Type B pancreatic cell (in vitro differentiated cells): ENCODE data around the gene CLCN6. TPM values are rescaled to one million over a fixed set of nuclear protein-coding genes. Genes with fewer than 3 reads are reported as not detected.
A peak's percentile ranks its signal among the peaks of the same experiment; 100 is the strongest.

ENCODE experiments used
- DNase-seq: peaks from one replicate; pipeline ENCODE4 v3.0.0; 2021; ENCODE audit warnings: mixed read lengths; ENCODE audit not compliant: unreplicated experiment; ENCODE audit errors: extremely low spot score
- H3K27ac Mint-ChIP-seq: 2 replicates; pipeline ENCODE4 v1.8.0; 2021; ENCODE audit warnings: mild to moderate bottlenecking, mixed read lengths
- H3K27me3 Mint-ChIP-seq: 2 replicates; pipeline ENCODE4 v1.8.0; 2021; ENCODE audit warnings: mixed read lengths
- H3K36me3 Mint-ChIP-seq: 2 replicates; pipeline ENCODE4 v1.8.0; 2021; ENCODE audit warnings: mixed read lengths
- H3K4me1 Mint-ChIP-seq: one replicate; pipeline ENCODE4 v1.8.0; 2021; ENCODE audit warnings: mixed read lengths; ENCODE audit not compliant: unreplicated experiment
- H3K4me3 Mint-ChIP-seq: 2 replicates; pipeline ENCODE4 v1.8.0; 2021; ENCODE audit warnings: mild to moderate bottlenecking, mixed read lengths
- H3K9me3 Mint-ChIP-seq: 2 replicates; pipeline ENCODE4 v1.8.0; 2021; ENCODE audit warnings: mixed read lengths
- CTCF ChIP-seq: fragments of 200-600 bp; sonication (generic); conservative IDR thresholded peaks from 2 replicates; pipeline ENCODE4 v1.5.0; 2021; ENCODE audit warnings: antibody characterized with exemption, mild to moderate bottlenecking
- total RNA-seq: library from RNA; stranded (reverse); gene quantifications from 2 replicates; pipeline ENCODE4 v1.2.1, GENCODE V29; 2021; ENCODE audit warnings: low replicate concordance

CLCN6 gene
- total RNA-seq, 1 donor from 2014 or later: 31.1 TPM

DNA sequence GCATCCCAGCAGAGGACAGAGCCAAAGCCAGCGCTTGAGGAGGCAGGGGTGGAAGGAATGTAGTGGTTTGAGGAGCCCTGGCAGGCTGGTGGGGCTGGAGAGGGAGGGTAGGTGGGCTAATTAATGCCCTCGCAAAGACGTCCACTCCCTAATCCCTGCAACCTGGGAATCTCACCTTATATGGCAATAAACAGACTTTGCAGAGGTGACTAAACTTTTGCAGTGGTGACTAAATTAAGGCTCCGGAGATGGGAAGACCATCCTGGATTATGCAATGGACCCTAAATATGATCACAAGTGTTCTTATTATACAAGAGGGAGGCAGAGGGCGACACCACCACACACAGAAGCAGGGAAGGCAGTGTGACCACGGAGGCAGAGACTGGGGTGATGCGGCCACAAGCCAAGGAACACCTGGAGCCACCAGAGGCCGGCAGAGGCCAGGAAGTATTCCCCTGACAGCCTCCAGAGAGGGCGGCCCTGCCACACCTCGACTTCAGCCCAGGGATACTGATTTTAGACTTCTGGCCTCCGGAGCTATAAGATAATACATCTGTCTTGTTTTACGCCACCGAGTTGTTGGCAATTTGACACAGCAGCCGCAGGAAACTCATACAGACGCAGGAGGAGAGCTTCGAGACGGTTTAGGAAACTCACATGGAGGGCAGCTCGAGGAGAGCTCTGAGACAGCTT lies 75.9 kb downstream of the CLCN6 start:
- no peaks in the 10 kb centered on the region for H3K9me3 Mint-ChIP-seq
- no peak overlapping the region for H3K4me3 Mint-ChIP-seq
- H3K27me3 Mint-ChIP-seq: no peaks in the 10 kb centered on the region
- no peak for TF ChIP-seq CTCF
- H3K36me3 Mint-ChIP-seq: no peaks in the 10 kb centered on the region
- no peak for DNase-seq
- peaks cover 15% of the 10 kb centered on the region for H3K4me1 Mint-ChIP-seq
- H3K27ac Mint-ChIP-seq: no peak overlapping the region

GRCh38 chr1:11882814-11883538 lies 77.0 kb downstream of the CLCN6 start:
- no peaks in the 10 kb centered on the region for H3K9me3 Mint-ChIP-seq
- peak overlapping the region; percentile 28 for H3K4me3 Mint-ChIP-seq
- no peak for TF ChIP-seq CTCF
- H3K27ac Mint-ChIP-seq: peak overlapping the region; percentile 26
- peaks cover 15% of the 10 kb centered on the region for H3K4me1 Mint-ChIP-seq
- H3K27me3 Mint-ChIP-seq: no peaks in the 10 kb centered on the region
- H3K36me3 Mint-ChIP-seq: no peaks in the 10 kb centered on the region
- DNase-seq: no peak

DNA sequence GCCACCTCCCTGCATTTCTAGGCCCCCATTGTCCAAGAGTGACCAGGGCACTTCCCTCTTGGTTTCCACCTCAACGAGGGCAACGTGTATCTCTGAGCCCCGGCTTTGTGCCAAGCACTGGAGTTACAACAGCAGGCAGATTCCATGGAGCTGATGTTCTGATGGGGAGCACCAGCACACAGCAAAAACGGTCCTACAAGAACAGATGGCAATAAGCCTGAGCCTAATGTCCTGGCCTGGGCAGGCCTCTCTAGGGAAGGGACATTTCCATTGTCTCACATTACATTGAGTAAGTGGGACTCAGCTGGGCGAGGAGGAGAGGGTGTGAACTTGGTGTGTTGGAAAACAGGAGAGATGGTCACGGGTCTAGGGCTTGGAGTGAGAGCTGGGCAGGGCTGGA lies 79.9 kb downstream of the CLCN6 start:
- no peak for DNase-seq
- no peak for TF ChIP-seq CTCF
- no peak overlapping the region for H3K4me3 Mint-ChIP-seq
- no peak overlapping the region for H3K27ac Mint-ChIP-seq
- H3K9me3 Mint-ChIP-seq: no peaks in the 10 kb centered on the region
- H3K4me1 Mint-ChIP-seq: peaks cover 19% of the 10 kb centered on the region
- H3K27me3 Mint-ChIP-seq: peaks cover 4% of the 10 kb centered on the region
- no peaks in the 10 kb centered on the region for H3K36me3 Mint-ChIP-seq

DNA sequence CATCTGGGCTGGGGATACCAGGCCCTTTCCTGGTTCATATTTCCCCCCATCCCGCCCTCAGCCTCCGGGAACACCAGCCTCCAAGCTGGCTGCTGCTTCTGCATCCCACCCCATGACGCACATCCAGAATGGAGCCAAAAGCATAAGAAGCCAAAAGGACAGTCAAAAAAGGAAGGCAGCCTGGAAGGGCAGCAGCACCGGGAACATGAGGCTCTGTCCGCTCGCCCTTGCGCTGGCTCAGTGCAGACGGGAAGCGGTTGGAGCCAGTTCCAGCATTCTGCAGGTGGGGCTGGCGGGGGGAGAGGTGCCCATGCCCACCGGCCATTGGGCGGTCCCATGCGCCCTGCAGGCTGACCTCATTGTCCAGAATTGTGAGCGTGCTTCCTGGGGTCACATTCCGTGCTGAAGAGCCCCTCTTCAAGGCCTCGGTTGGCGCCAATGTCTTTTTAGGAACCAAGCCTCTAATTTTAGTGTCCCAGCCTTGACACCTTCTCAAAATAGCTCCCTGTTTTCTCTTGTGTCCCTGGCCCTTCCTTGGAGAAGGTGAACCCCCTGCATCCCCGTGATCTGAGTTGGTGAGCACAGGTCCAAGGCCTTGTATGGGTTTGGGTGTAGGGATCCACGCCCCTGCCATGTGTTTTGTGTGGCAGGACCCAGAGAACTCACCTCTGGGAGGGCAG lies 81.1 kb downstream of the CLCN6 start:
- no peak for DNase-seq
- H3K4me3 Mint-ChIP-seq: no peak overlapping the region
- TF ChIP-seq CTCF: no peak
- H3K27ac Mint-ChIP-seq: no peak overlapping the region
- no peaks in the 10 kb centered on the region for H3K36me3 Mint-ChIP-seq
- peaks cover 16% of the 10 kb centered on the region for H3K4me1 Mint-ChIP-seq
- H3K9me3 Mint-ChIP-seq: no peaks in the 10 kb centered on the region
- H3K27me3 Mint-ChIP-seq: peaks cover 8% of the 10 kb centered on the region

DNA sequence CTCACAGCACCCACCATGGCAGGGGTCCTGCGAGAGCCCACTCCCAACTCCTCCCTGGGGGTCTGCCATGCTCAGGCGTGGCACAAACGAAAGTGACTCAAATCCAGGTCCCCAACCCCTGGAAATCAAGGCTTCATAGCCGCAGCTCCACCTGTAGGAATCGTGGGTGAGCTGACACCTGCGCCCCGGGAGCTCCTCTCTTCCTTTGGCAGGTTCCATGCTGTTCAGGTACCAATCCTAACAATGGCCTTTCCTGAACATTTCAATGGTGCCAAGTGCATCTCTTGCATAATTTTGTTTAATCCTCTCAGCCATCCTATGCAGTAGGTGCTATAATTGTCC lies 81.6 kb downstream of the CLCN6 start:
- H3K27ac Mint-ChIP-seq: no peak overlapping the region

More for the DNA sequence above, 81.6 kb downstream of the CLCN6 start:
- no peak for DNase-seq
- TF ChIP-seq CTCF: no peak
- Mint-ChIP-seq H3K4me1 (peaks cover 16% of the 10 kb centered on the region), H3K27me3 (peaks cover 8% of the 10 kb centered on the region), H3K9me3 (no peaks in the 10 kb centered on the region), H3K4me3 (no peak overlapping the region), H3K36me3 (no peaks in the 10 kb centered on the region)
